H1 (cell line): ENCODE data around the gene MS4A8.

ENCODE experiments used
- CBX5 ChIP-seq: fragments of 300-800, 300-1000 bp; sonication (generic); IDR thresholded peaks from 2 replicates; pipeline ENCODE4 v1.7.1; 2016; ENCODE audit warnings: antibody characterized with exemption, low read length, low read depth
- CEBPB ChIP-seq: IDR thresholded peaks from 2 replicates; pipeline ENCODE4 v1.6.1; 2012; ENCODE audit warnings: low read depth, low read length
- CTCF ChIP-seq, 3 experiments: IDR thresholded peaks; 1 replicate in 2 of 3; 2 replicates in 1 of 3; pipeline versions ENCODE4 v1.5.1 to v1.6.1; 2011; ENCODE audit warnings: low read length in 3 of 3, mild to moderate bottlenecking in 3 of 3, inconsistent platforms in 2 of 3, low read depth in 1 of 3, moderate library complexity in 1 of 3; ENCODE audit not compliant: insufficient read depth in 1 of 3; ENCODE audit errors: control extremely low read depth in 1 of 3
- EP300 ChIP-seq, 2 experiments: IDR thresholded peaks; 1 replicate in 1 of 2; 2 replicates in 1 of 2; pipeline ENCODE4 v1.6.1; 2011 to 2012; ENCODE audit warnings: low read depth in 2 of 2, low read length in 2 of 2, mild to moderate bottlenecking in 2 of 2, borderline replicate concordance in 1 of 2, inconsistent platforms in 1 of 2, moderate library complexity in 1 of 2
- KDM1A ChIP-seq: fragments of 200-600, 300-600 bp; sonication (generic); IDR thresholded peaks from 2 replicates; pipeline ENCODE4 v1.7.1; 2016; ENCODE audit warnings: mild to moderate bottlenecking, low read length, borderline replicate concordance
- MAX ChIP-seq: IDR thresholded peaks from 2 replicates; pipeline ENCODE4 v1.6.1; 2012; ENCODE audit warnings: inconsistent platforms
- POLR2AphosphoS5 ChIP-seq: IDR thresholded peaks from 2 replicates; pipeline ENCODE4 v1.6.1; 2011; ENCODE audit warnings: low read depth, low read length
- RAD21 ChIP-seq, 2 experiments: IDR thresholded peaks in 1 of 2; conservative IDR thresholded peaks in 1 of 2; 2 replicates each; pipeline ENCODE4 v1.6.1; 2011; ENCODE audit warnings: low read depth in 2 of 2, low read length in 2 of 2, improper control_type of control experiment in 1 of 2, inconsistent platforms in 1 of 2, mild to moderate bottlenecking in 1 of 2, moderate library complexity in 1 of 2
- RXRA ChIP-seq: IDR thresholded peaks from 2 replicates; pipeline ENCODE4 v1.6.1; 2011; ENCODE audit warnings: low read depth, mild to moderate bottlenecking, low read length, moderate library complexity; ENCODE audit not compliant: insufficient read depth
- SIN3A ChIP-seq, 2 experiments: IDR thresholded peaks in 1 of 2; conservative IDR thresholded peaks in 1 of 2; 2 replicates each; pipeline ENCODE4 v1.6.1; 2011 to 2012; ENCODE audit warnings: low read length in 2 of 2, improper control_type of control experiment in 1 of 2, low read depth in 1 of 2, mild to moderate bottlenecking in 1 of 2
- SRF ChIP-seq: IDR thresholded peaks from 2 replicates; pipeline ENCODE4 v1.6.1; 2011; ENCODE audit warnings: mild to moderate bottlenecking, low read depth, low read length, moderate library complexity
- TAF1 ChIP-seq: IDR thresholded peaks from 2 replicates; pipeline ENCODE4 v1.6.1; 2011; ENCODE audit warnings: mild to moderate bottlenecking, low read depth, low read length
- ZNF274 ChIP-seq: IDR thresholded peaks from 2 replicates; pipeline ENCODE4 v1.7.0; 2012; ENCODE audit warnings: low read length, borderline replicate concordance; ENCODE audit errors: extremely low read depth

- TF ChIP-seq POLR2AphosphoS5 (no peak), CEBPB (no peak), KDM1A (no peak), RAD21 (IDR thresholded peaks at IDR 0.05 in 1 of 2, conservative IDR thresholded peaks at IDR 0.05 in 1 of 2; ENCODE audit: low read depth in 2 of 2, low read length in 2 of 2) (no peak), TAF1 (no peak), CTCF (IDR thresholded peaks at IDR 0.05; ENCODE audit: control extremely low read depth in 1 of 3, insufficient read depth in 1 of 3, low read depth in 1 of 3, low read length in 3 of 3) (no peak), ZNF274 (no peak), CBX5 (no peak), MAX (no peak), RXRA (no peak), SIN3A (conservative IDR thresholded peaks at IDR 0.05 in 1 of 2, IDR thresholded peaks at IDR 0.05 in 1 of 2; ENCODE audit: low read depth in 1 of 2, low read length in 2 of 2) (no peak), SRF (no peak), EP300 (IDR thresholded peaks at IDR 0.05; ENCODE audit: borderline replicate concordance in 1 of 2, low read depth in 2 of 2, low read length in 2 of 2) (no peak)
Measured at GRCh38 chr11:60699936-60700335, 524 bp downstream of the MS4A8 start.
